PFSK-1 (cell line): ENCODE measurements around the gene CEP63.

Experiments
- POLR2AphosphoS5 ChIP-seq: IDR thresholded peaks from 2 replicates; pipeline ENCODE4 v1.6.1; 2012; ENCODE audit warnings: low read depth, mild to moderate bottlenecking, control low read depth, low read length, moderate library complexity
- REST ChIP-seq, 2 experiments: IDR thresholded peaks; 2 replicates each; pipeline versions ENCODE4 v1.6.1 to v1.8.0; 2011 to 2012; ENCODE audit warnings: low read depth in 2 of 2, low read length in 2 of 2, control low read depth in 1 of 2, inconsistent platforms in 1 of 2, mild to moderate bottlenecking in 1 of 2, moderate library complexity in 1 of 2; ENCODE audit not compliant: insufficient read depth in 1 of 2
- TAF1 ChIP-seq: IDR thresholded peaks from 2 replicates; pipeline ENCODE4 v1.6.1; 2012; ENCODE audit warnings: low read length, control low read depth, borderline replicate concordance; ENCODE audit not compliant: insufficient read depth

- no peak for TF ChIP-seq POLR2AphosphoS5
- TF ChIP-seq REST (IDR thresholded peaks at IDR 0.05; ENCODE audit: insufficient read depth in 1 of 2, low read depth in 2 of 2, low read length in 2 of 2): no peak
- TF ChIP-seq TAF1: no peak
Measured at GRCh38 chr3:134437211-134437752, 48.6 kb upstream of the CEP63 start.
